GM12892 (cell line): ENCODE results near the gene ARFGEF3.
"Not testable (repeated sequence)": the region's sequence is repeated elsewhere in the genome, so short reads cannot be mapped to it uniquely, and the experiment has no call there.

ENCODE experiments used
- POLR2AphosphoS5 ChIP-seq: IDR thresholded peaks from 2 replicates; pipeline ENCODE4 v1.6.1; 2011; ENCODE audit warnings: low read depth, low read length, control low read depth
- TAF1 ChIP-seq: IDR thresholded peaks from 2 replicates; pipeline ENCODE4 v1.6.1; 2011; ENCODE audit warnings: low read depth, mild to moderate bottlenecking, control low read depth, low read length, borderline replicate concordance

- TF ChIP-seq POLR2AphosphoS5, TAF1: not testable (repeated sequence)
Observed at GRCh38 chr6:138212530-138212929, 50.8 kb downstream of the ARFGEF3 start.
